Activated CD4-positive, alpha-beta memory T cell treated with anti-CD3 and anti-CD28 coated beads for 36 hours (primary cell): ENCODE data around the gene ARMH4. TPM values are rescaled to one million over a fixed set of nuclear protein-coding genes. Genes with fewer than 3 reads are reported as not detected.

ENCODE experiments used
- CTCF ChIA-PET: fragments of 350-600 bp; sonication (Branson Sonifier 250); formaldehyde crosslinking; loops from one replicate; lab custom pipeline; 2021; ENCODE audit warnings: antibody characterized with exemption, inconsistent platforms; lab: Charles Lee
- POLR2A ChIA-PET: fragments of 350-600 bp; sonication (Branson Sonifier 250); formaldehyde crosslinking; loops from one replicate; lab custom pipeline; 2021; ENCODE audit warnings: antibody characterized with exemption; lab: Charles Lee
- DNase-seq: peaks from one replicate; pipeline ENCODE4 v3.0.0-alpha.2; 2020
- H3K27ac Mint-ChIP-seq: one replicate; pipeline ENCODE4 v1.8.0; 2021; ENCODE audit warnings: mixed read lengths
- H3K27me3 Mint-ChIP-seq: one replicate; pipeline ENCODE4 v1.8.0; 2021; ENCODE audit warnings: mixed read lengths
- H3K36me3 Mint-ChIP-seq: one replicate; pipeline ENCODE4 v1.8.0; 2021; ENCODE audit warnings: mixed read lengths
- H3K4me1 Mint-ChIP-seq: one replicate; pipeline ENCODE4 v1.8.0; 2021; ENCODE audit warnings: low read depth, mixed read lengths
- H3K4me3 Mint-ChIP-seq: one replicate; pipeline ENCODE4 v1.8.0; 2021; ENCODE audit warnings: mild to moderate bottlenecking, mixed read lengths
- H3K9me3 Mint-ChIP-seq: one replicate; pipeline ENCODE4 v1.8.0; 2021; ENCODE audit warnings: mixed read lengths
- intact Hi-C: fragments of 100-400 bp; cut with micrococcal nuclease; formaldehyde crosslinking; loops from one replicate; pipeline ENCODE4 v1.15.1; 2023
- total RNA-seq, 2 experiments: library from RNA; stranded (reverse); gene quantifications; one replicate each; pipeline ENCODE4 v1.2.3, GENCODE V29; 2021

Gene ARMH4
- total RNA-seq, 2 experiments from 2014 or later, result 0.29 TPM; not detected in 1

GRCh38 chr14:57974896-57975295, 177.1 kb downstream of the ARMH4 start:
- ChIA-PET POLR2A (no interaction called here), CTCF (no interaction called here)
- DNase-seq, result no peak
- no peaks in the 10 kb centered on the region for H3K9me3 Mint-ChIP-seq
- peaks cover 2% of the 10 kb centered on the region for H3K27me3 Mint-ChIP-seq
- H3K36me3 Mint-ChIP-seq, result no peaks in the 10 kb centered on the region
- H3K4me1 Mint-ChIP-seq, result no peaks in the 10 kb centered on the region
- H3K4me3 Mint-ChIP-seq, result no peak overlapping the region
- H3K27ac Mint-ChIP-seq, result no peak overlapping the region
- intact Hi-C loops, result no loop called here

GRCh38 chr14:57970594-57970993, 181.4 kb downstream of the ARMH4 start:
- Mint-ChIP-seq H3K4me3 (no peak overlapping the region), H3K9me3 (no peaks in the 10 kb centered on the region), H3K4me1 (no peaks in the 10 kb centered on the region), H3K27me3 (peaks cover 2% of the 10 kb centered on the region), H3K27ac (no peak overlapping the region), H3K36me3 (no peaks in the 10 kb centered on the region)
- POLR2A ChIA-PET, result no interaction called here
- no peak for DNase-seq
- intact Hi-C loops, result no loop called here
- CTCF ChIA-PET, result no interaction called here

GRCh38 chr14:57970175-57970574, 181.8 kb downstream of the ARMH4 start:
- no peaks in the 10 kb centered on the region for H3K36me3 Mint-ChIP-seq
- ChIA-PET POLR2A (no interaction called here), CTCF (no interaction called here)

GRCh38 chr14:57963071-57963470, 188.9 kb downstream of the ARMH4 start:
- ChIA-PET POLR2A (no interaction called here), CTCF (no interaction called here)
- intact Hi-C loops, result no loop called here
- H3K36me3 Mint-ChIP-seq, result no peaks in the 10 kb centered on the region
- H3K4me3 Mint-ChIP-seq, result no peak overlapping the region
- no peak for DNase-seq
- H3K27ac Mint-ChIP-seq, result no peak overlapping the region
- no peaks in the 10 kb centered on the region for H3K9me3 Mint-ChIP-seq
- no peaks in the 10 kb centered on the region for H3K4me1 Mint-ChIP-seq
- no peaks in the 10 kb centered on the region for H3K27me3 Mint-ChIP-seq

More at GRCh38 chr14:57970175-57970574, 181.8 kb downstream of the ARMH4 start:
- Mint-ChIP-seq H3K9me3 (no peaks in the 10 kb centered on the region), H3K4me3 (no peak overlapping the region), H3K4me1 (no peaks in the 10 kb centered on the region), H3K27me3 (peaks cover 2% of the 10 kb centered on the region), H3K27ac (no peak overlapping the region)
- no peak for DNase-seq
- intact Hi-C loops, result no loop called here

- Mint-ChIP-seq H3K4me3 (no peak overlapping the region), H3K27ac (no peak overlapping the region), H3K27me3 (no peaks in the 10 kb centered on the region), H3K4me1 (no peaks in the 10 kb centered on the region), H3K9me3 (no peaks in the 10 kb centered on the region), H3K36me3 (no peaks in the 10 kb centered on the region)
- DNase-seq, result no peak
- ChIA-PET POLR2A (no interaction called here), CTCF (no interaction called here)
- intact Hi-C loops, result no loop called here
These were observed 189.5 kb downstream of the ARMH4 start for GRCh38 chr14:57962325-57963035.

- no peak for DNase-seq
- H3K4me3 Mint-ChIP-seq, result no peak overlapping the region
- intact Hi-C loops, result no loop called here
- H3K27me3 Mint-ChIP-seq, result no peaks in the 10 kb centered on the region
- no peaks in the 10 kb centered on the region for H3K4me1 Mint-ChIP-seq
- no peaks in the 10 kb centered on the region for H3K9me3 Mint-ChIP-seq
- ChIA-PET CTCF (no interaction called here), POLR2A (no interaction called here)
- H3K36me3 Mint-ChIP-seq, result no peaks in the 10 kb centered on the region
- no peak overlapping the region for H3K27ac Mint-ChIP-seq
These were observed 190.3 kb downstream of the ARMH4 start for GRCh38 chr14:57961786-57962060.

- H3K4me1 Mint-ChIP-seq, result no peaks in the 10 kb centered on the region
- no peak overlapping the region for H3K27ac Mint-ChIP-seq
- intact Hi-C loops, result no loop called here
- no peaks in the 10 kb centered on the region for H3K9me3 Mint-ChIP-seq
- DNase-seq, result no peak
- ChIA-PET POLR2A (no interaction called here), CTCF (no interaction called here)
- H3K36me3 Mint-ChIP-seq, result no peaks in the 10 kb centered on the region
- H3K4me3 Mint-ChIP-seq, result no peak overlapping the region
- no peaks in the 10 kb centered on the region for H3K27me3 Mint-ChIP-seq
These were observed 190.8 kb downstream of the ARMH4 start for GRCh38 chr14:57960946-57961785.

- ChIA-PET CTCF (no interaction called here), POLR2A (no interaction called here)
- no peak for DNase-seq
- H3K36me3 Mint-ChIP-seq, result no peaks in the 10 kb centered on the region
- no peak overlapping the region for H3K4me3 Mint-ChIP-seq
- no peaks in the 10 kb centered on the region for H3K4me1 Mint-ChIP-seq
- H3K27ac Mint-ChIP-seq, result no peak overlapping the region
- peaks cover 7% of the 10 kb centered on the region for H3K9me3 Mint-ChIP-seq
- intact Hi-C loops, result no loop called here
- H3K27me3 Mint-ChIP-seq, result peaks cover 2% of the 10 kb centered on the region
These were observed 194.6 kb downstream of the ARMH4 start for GRCh38 chr14:57957441-57957840.

Other genes with a start within 250 kb of the ARMH4 start
- 10 to 100 TPM; 45.3 to 47.0 TPM for gene ACTR10, start 47.9 kb upstream of the ARMH4 start, total RNA-seq
- gene PSMA3, start 92.6 kb upstream of the ARMH4 start, total RNA-seq, result 100 to 1,000 TPM; 349 to 355 TPM
- 10 to 100 TPM; 24.1 to 28.1 TPM for gene ARID4A, start 146.3 kb upstream of the ARMH4 start, total RNA-seq
- gene TOMM20L, start 243.7 kb upstream of the ARMH4 start, total RNA-seq, result not detected